Stimulated activated CD4-positive, alpha-beta T cell treated with anti-CD3 and anti-CD28 coated beads, Interleukin-2, amount 100 ng/mL, for 4 hours (primary cell): ENCODE data around the gene MEPE.
"Not testable (repeated sequence)": the region's sequence is repeated elsewhere in the genome, so short reads cannot be mapped to it uniquely, and the experiment has no call there.

Experiments
- DNase-seq: peaks from one replicate; pipeline ENCODE4 v3.0.0-alpha.2; 2020; ENCODE audit warnings: low read depth

Gene MEPE

GRCh38 chr4:87882861-87883260 is 50.1 kb downstream of the MEPE start:
- no peak for DNase-seq

- no peak for DNase-seq
These were observed 52.3 kb downstream of the MEPE start for GRCh38 chr4:87884976-87885549.

GRCh38 chr4:87886083-87886482 is 53.3 kb downstream of the MEPE start:
- no peak for DNase-seq

- DNase-seq = not testable (repeated sequence)
These were observed 58.0 kb downstream of the MEPE start for GRCh38 chr4:87890753-87891152.

- no peak for DNase-seq
These were observed 63.3 kb downstream of the MEPE start for GRCh38 chr4:87895964-87896621.
